Endothelial cell of umbilical vein (primary cell): ENCODE results near the gene C1orf210. TPM values are rescaled to one million over a fixed set of nuclear protein-coding genes. Genes with fewer than 3 reads are reported as not detected.

ENCODE experiments used
- BruUV-seq: library from RNA; stranded (reverse); fragments of 400-500 nt; replicated peaks from 2 replicates; lab custom pipeline; 2021; lab: Mats Ljungman, UMichigan
- CTCF ChIA-PET: fragments of 300-600, 350-600 bp; sonication (Branson Sonifier 250); formaldehyde crosslinking; loops from one replicate; lab custom pipeline; 2021; ENCODE audit warnings: antibody characterized with exemption, inconsistent platforms; lab: Charles Lee
- POLR2A ChIA-PET: fragments of 300-600, 350-600 bp; sonication (Branson Sonifier 250); formaldehyde crosslinking; loops from one replicate; lab custom pipeline; 2021; ENCODE audit warnings: antibody characterized with exemption, inconsistent platforms; lab: Charles Lee
- DNase-seq: peaks from one replicate; pipeline ENCODE4 v3.0.0-alpha.2; 2011; ENCODE audit warnings: low read depth, low spot score
- FAIRE-seq: peaks from 2 replicates; lab custom pipeline; 2011; peaks lifted over from hg19 to GRCh38; lab: Jason Lieb, UNC
- H2AFZ ChIP-seq: 2 replicates; pipeline ENCODE4 v1.6.0; 2012; ENCODE audit warnings: low read depth, low read length, control low read depth, inconsistent platforms
- H3K27ac ChIP-seq: 2 replicates; pipeline ENCODE4 v1.5.1; 2011; ENCODE audit warnings: low read depth, mild to moderate bottlenecking, control low read depth, low read length, moderate library complexity; ENCODE audit not compliant: insufficient read depth
- H3K27me3 ChIP-seq, 2 experiments: 2 replicates each; pipeline versions ENCODE4 v1.6.0 to v1.6.1; 2011; ENCODE audit warnings: low read length in 2 of 2, mixed read lengths in 1 of 2; ENCODE audit not compliant: control insufficient read depth in 2 of 2, insufficient read depth in 2 of 2
- H3K36me3 ChIP-seq, 2 experiments: 2 replicates in 1 of 2; 3 replicates in 1 of 2; pipeline ENCODE4 v1.5.1; 2011; ENCODE audit warnings: low read length in 2 of 2, mild to moderate bottlenecking in 1 of 2, moderate library complexity in 1 of 2; ENCODE audit not compliant: control insufficient read depth in 2 of 2, insufficient read depth in 2 of 2; ENCODE audit errors: extremely low read depth in 1 of 2
- H3K4me1 ChIP-seq: 3 replicates; pipeline ENCODE4 v1.5.1; 2011; ENCODE audit warnings: mild to moderate bottlenecking, low read length; ENCODE audit not compliant: control insufficient read depth, insufficient read depth; ENCODE audit errors: extremely low read depth
- H3K4me2 ChIP-seq: 2 replicates; pipeline ENCODE4 v1.6.1; 2011; ENCODE audit warnings: low read length, control low read depth, mixed read lengths; ENCODE audit not compliant: insufficient read depth
- H3K4me3 ChIP-seq, 3 experiments: fragments of 200-600 bp in 1 of 3; sonication (generic), shearing (Covaris generic) in 1 of 3; replicated peaks in 1 of 3; 2 replicates each; pipeline ENCODE4 v1.5.1; 2011 to 2016; ENCODE audit warnings: control low read depth in 3 of 3, low read length in 3 of 3, mild to moderate bottlenecking in 2 of 3, inconsistent platforms in 1 of 3, low read depth in 1 of 3, moderate library complexity in 1 of 3; ENCODE audit not compliant: insufficient read depth in 1 of 3
- H3K79me2 ChIP-seq: 2 replicates; pipeline ENCODE4 v1.6.0; 2012; ENCODE audit warnings: low read length, inconsistent platforms; ENCODE audit not compliant: control insufficient read depth, insufficient read depth
- H3K9ac ChIP-seq: replicated peaks from 2 replicates; pipeline ENCODE3; 2011; ENCODE audit warnings: low read length, control low read depth; ENCODE audit not compliant: insufficient read depth; ENCODE audit errors: extremely low read depth
- H3K9me1 ChIP-seq: replicated peaks from 3 replicates; pipeline ENCODE4 v1.6.0; 2011; ENCODE audit warnings: mild to moderate bottlenecking, low read length; ENCODE audit not compliant: control insufficient read depth, insufficient read depth; ENCODE audit errors: extremely low read depth
- H3K9me3 ChIP-seq: replicated peaks from 2 replicates; pipeline ENCODE4 v1.5.1; 2012; ENCODE audit warnings: low read length, inconsistent platforms; ENCODE audit not compliant: control insufficient read depth, insufficient read depth
- H4K20me1 ChIP-seq: replicated peaks from 2 replicates; pipeline ENCODE3; 2011; ENCODE audit warnings: mild to moderate bottlenecking, low read length; ENCODE audit not compliant: control insufficient read depth, insufficient read depth; ENCODE audit errors: extremely low read depth
- CTCF ChIP-seq, 2 donors: IDR thresholded peaks; 1 replicate in 1 of 2; 2 replicates in 1 of 2; pipeline ENCODE4 v1.5.1; 2011; ENCODE audit warnings: low read length in 2 of 2, mild to moderate bottlenecking in 2 of 2, moderate library complexity in 2 of 2, control low read depth in 1 of 2, inconsistent platforms in 1 of 2, low read depth in 1 of 2; ENCODE audit not compliant: insufficient read depth in 1 of 2; ENCODE audit errors: extremely low read depth in 1 of 2
- EZH2 ChIP-seq: IDR thresholded peaks from 2 replicates; pipeline ENCODE4 v1.6.1; 2012; ENCODE audit warnings: borderline replicate concordance, low read depth, mild to moderate bottlenecking, moderate library complexity, low read length, inconsistent platforms; ENCODE audit not compliant: severe bottlenecking
- FOS ChIP-seq: IDR thresholded peaks from 2 replicates; pipeline ENCODE4 v1.6.1; 2011; ENCODE audit warnings: mild to moderate bottlenecking, low read length, moderate library complexity, borderline replicate concordance; ENCODE audit not compliant: insufficient read depth
- GATA2 ChIP-seq: IDR thresholded peaks from 2 replicates; pipeline ENCODE4 v1.7.0; 2011; ENCODE audit warnings: low read depth, mild to moderate bottlenecking, moderate library complexity, mixed read lengths, low read length; ENCODE audit not compliant: insufficient read length, insufficient read depth
- JUN ChIP-seq: IDR thresholded peaks from 2 replicates; pipeline ENCODE4 v1.6.1; 2011; ENCODE audit warnings: borderline replicate concordance, low read depth; ENCODE audit not compliant: insufficient read length, insufficient read depth
- MAX ChIP-seq: IDR thresholded peaks from 2 replicates; pipeline ENCODE4 v1.6.1; 2011; ENCODE audit not compliant: insufficient read depth, insufficient read length
- MYC ChIP-seq: IDR thresholded peaks from one replicate; pipeline ENCODE4 v1.6.1; 2011; ENCODE audit warnings: mild to moderate bottlenecking, low read depth, low read length
- POLR2A ChIP-seq: IDR thresholded peaks from 2 replicates; pipeline ENCODE4 v1.6.1; 2012; ENCODE audit warnings: low read depth, mild to moderate bottlenecking, control low read depth, low read length
- POLR2AphosphoS5 ChIP-seq: IDR thresholded peaks from 2 replicates; pipeline ENCODE4 v1.6.1; 2012; ENCODE audit warnings: low read depth, mild to moderate bottlenecking, control low read depth, low read length, moderate library complexity; ENCODE audit not compliant: insufficient read depth
- dilution Hi-C: fragments of 300-500 bp; cut with MboI; formaldehyde crosslinking; loops from one replicate; pipeline ENCODE4 v1.15.0; 2019; ENCODE audit warnings: low sequenced_read_pairs; ENCODE audit not compliant: extremely low pct_ligation_motif_present
- intact Hi-C: fragments of 100-400 bp; cut with micrococcal nuclease; formaldehyde crosslinking; loops from one replicate; pipeline ENCODE4 v1.10.0; 2022
- polyA plus RNA-seq, 4 experiments: library from polyadenylated mRNA; depleted of rRNA in 3 of 4; stranded (reverse) in 3 of 4; unstranded in 1 of 4; fragments of >200 nt; gene quantifications; 2 replicates each; pipeline versions ENCODE4 v1.2.1 to v1.2.3, GENCODE V29; 2011 to 2012; ENCODE audit warnings: missing spikeins in 1 of 4
- total RNA-seq: library from RNA; stranded (reverse); gene quantifications from 2 replicates; pipeline ENCODE4 v1.2.3, GENCODE V29; 2021

Gene C1orf210
- total and polyA plus RNA-seq, 2 donors (not counting 3 experiments of a cell fraction or from before 2014, with no cell fraction given): not detected

- Histone ChIP-seq H3K4me2 (no peak overlapping the region), H3K36me3 (no peaks in the 10 kb centered on the region), H3K9me1 (no peaks in the 10 kb centered on the region), H2AFZ (no peak overlapping the region), H3K27me3 (no peaks in the 10 kb centered on the region), H3K4me1 (peaks cover 5% of the 10 kb centered on the region), H3K79me2 (no peaks in the 10 kb centered on the region), H4K20me1 (no peaks in the 10 kb centered on the region), H3K9me3 (no peaks in the 10 kb centered on the region), H3K9ac (no peak overlapping the region), H3K27ac (no peak overlapping the region), H3K4me3 (no peak overlapping the region)
- ChIA-PET CTCF (interaction anchor here (1.0 to 2.2 kb wide), 7 partner anchors 16 to 171 kb away, joined by 3 to 11 read pairs (median 5); no protein-coding TSS in a partner anchor), POLR2A (no interaction called here)
- BruUV-seq: no TSS peak
- no peak for DNase-seq
- TF ChIP-seq MAX: no peak
- TF ChIP-seq POLR2AphosphoS5: no peak
- TF ChIP-seq CTCF (IDR thresholded peaks at IDR 0.05; ENCODE audit: extremely low read depth in 1 of 2, insufficient read depth in 1 of 2, low read depth in 1 of 2, low read length in 2 of 2): no peak
- no peak for TF ChIP-seq JUN
- TF ChIP-seq GATA2: no peak
- TF ChIP-seq EZH2: no peak
- no peak for TF ChIP-seq POLR2A
- TF ChIP-seq FOS: no peak
- no peak for TF ChIP-seq MYC
- intact Hi-C loops (no loop called here), dilution Hi-C loops (loop anchor here (25.0 kb wide), 1 partner anchor 169 kb away; no protein-coding TSS in a partner anchor)
- no peak for FAIRE-seq
Measured at GRCh38 chr1:43243299-43243698, 42.1 kb downstream of the C1orf210 start.
